GM23248 (cell line): ENCODE results near the gene STX8.

Experiments
- EZH2 ChIP-seq: fragments of 200-600 bp; sonication (generic); IDR thresholded peaks from 2 replicates; pipeline ENCODE4 v1.6.1; 2018; ENCODE audit warnings: antibody characterized with exemption, mild to moderate bottlenecking; ENCODE audit not compliant: insufficient read depth, poor library complexity, severe bottlenecking
- EZH2phosphoT487 ChIP-seq: fragments of 200-600 bp; sonication (generic); IDR thresholded peaks from 2 replicates; pipeline ENCODE4 v1.6.1; 2018; ENCODE audit warnings: antibody characterized with exemption, moderate library complexity, mild to moderate bottlenecking, low read depth; ENCODE audit not compliant: insufficient read depth

DNA sequence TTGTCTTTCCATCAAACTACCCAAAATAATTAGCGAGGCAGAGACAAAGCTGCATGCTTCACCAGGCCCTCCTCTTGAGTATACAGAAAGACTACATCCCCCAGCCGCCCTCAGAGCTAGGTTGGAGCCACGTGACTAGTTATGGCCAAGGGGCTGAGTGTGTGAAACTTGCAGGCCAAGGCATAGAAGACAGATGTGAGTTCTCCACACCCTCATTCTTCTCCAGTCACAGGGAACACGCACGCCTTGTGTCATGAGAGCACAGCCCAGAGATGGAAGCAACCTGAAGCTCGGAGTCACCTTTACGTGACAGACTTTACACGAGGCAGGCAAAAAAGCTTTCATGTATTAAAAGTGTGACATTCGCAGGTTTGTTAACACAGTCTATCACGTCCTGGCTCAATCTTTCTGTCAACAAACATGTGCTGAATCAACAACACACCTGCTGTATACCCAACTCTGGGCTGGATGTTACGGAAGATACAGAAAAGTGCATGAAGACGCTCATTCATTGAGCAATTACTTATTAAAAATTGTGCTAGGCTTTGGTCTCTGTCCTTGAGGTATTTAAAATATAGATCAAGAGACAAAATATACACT is 38.3 kb downstream of the STX8 start:
- TF ChIP-seq EZH2 = no peak
- TF ChIP-seq EZH2phosphoT487 = no peak
